DOHH2 (cell line): ENCODE data around the gene SPOCD1.

Source experiments
- H3F3A ChIP-seq: fragments of 200-600 bp; sonication (generic), shearing (Covaris generic); 2 replicates; pipeline ENCODE4 v1.6.0; 2016; ENCODE audit warnings: antibody characterized with exemption, mild to moderate bottlenecking; ENCODE audit not compliant: control insufficient read depth, insufficient read depth
- H3K27ac ChIP-seq: fragments of 200-600 bp; sonication (generic); 2 replicates; pipeline ENCODE4 v1.5.1; 2014; ENCODE audit warnings: low read depth, mild to moderate bottlenecking, low read length, moderate library complexity
- H3K27me3 ChIP-seq: fragments of 200-600 bp; sonication (generic); 2 replicates; pipeline ENCODE4 v1.6.1; 2014; ENCODE audit warnings: mild to moderate bottlenecking, low read length, mixed read lengths; ENCODE audit not compliant: control insufficient read depth
- H3K36me3 ChIP-seq: fragments of 200-600 bp; sonication (generic); 2 replicates; pipeline ENCODE4 v1.6.1; 2014; ENCODE audit warnings: mild to moderate bottlenecking, low read length, moderate library complexity, mixed read lengths; ENCODE audit not compliant: control insufficient read depth
- H3K4me1 ChIP-seq: fragments of 200-600 bp; sonication (generic); 2 replicates; pipeline ENCODE4 v1.6.1; 2014; ENCODE audit warnings: mild to moderate bottlenecking, low read length, mixed read lengths; ENCODE audit not compliant: control insufficient read depth
- H3K4me2 ChIP-seq: fragments of 200-600 bp; sonication (generic); 2 replicates; pipeline ENCODE4 v1.6.0; 2014; ENCODE audit warnings: mild to moderate bottlenecking, low read length, moderate library complexity
- H3K4me3 ChIP-seq: fragments of 200-600 bp; sonication (generic); 2 replicates; pipeline ENCODE4 v1.5.1; 2014; ENCODE audit warnings: mild to moderate bottlenecking, low read length, mixed read lengths
- H3K79me2 ChIP-seq: fragments of 200-600 bp; sonication (generic); 2 replicates; pipeline ENCODE4 v1.6.1; 2014; ENCODE audit warnings: mild to moderate bottlenecking, low read length, mixed read lengths; ENCODE audit not compliant: control insufficient read depth
- H3K9me2 ChIP-seq: fragments of 200-600 bp; sonication (generic); replicated peaks from 2 replicates; pipeline ENCODE4 v1.6.1; 2014; ENCODE audit warnings: mild to moderate bottlenecking, low read length, mixed read lengths; ENCODE audit not compliant: control insufficient read depth
- H3K9me3 ChIP-seq: fragments of 200-600 bp; sonication (generic); 2 replicates; pipeline ENCODE4 v1.6.1; 2014; ENCODE audit warnings: antibody characterized with exemption, low read length, mixed read lengths; ENCODE audit not compliant: control insufficient read depth, insufficient read depth
- H4K20me1 ChIP-seq: fragments of 200-600 bp; sonication (generic); 2 replicates; pipeline ENCODE4 v1.6.0; 2014; ENCODE audit warnings: low read depth, mild to moderate bottlenecking, antibody characterized with exemption, low read length, moderate library complexity; ENCODE audit not compliant: control insufficient read depth, insufficient read depth
- CTCF ChIP-seq: fragments of 200-600 bp; sonication (generic); IDR thresholded peaks from one replicate; pipeline ENCODE4 v1.5.1; 2014; ENCODE audit warnings: antibody characterized with exemption, mild to moderate bottlenecking, low read depth, low read length; ENCODE audit not compliant: poor library complexity, severe bottlenecking
- EZH2phosphoT487 ChIP-seq: fragments of 200-600 bp; sonication (generic); IDR thresholded peaks from 2 replicates; pipeline ENCODE4 v1.6.1; 2017; ENCODE audit warnings: borderline replicate concordance, mild to moderate bottlenecking, antibody characterized with exemption, low read length, moderate library complexity, mixed read lengths

The SPOCD1 gene

GRCh38 chr1:31848381-31848897, 32.6 kb upstream of the SPOCD1 start:
- TF ChIP-seq EZH2phosphoT487: no peak
- peak; percentile 9 for TF ChIP-seq CTCF
- no peaks in the 10 kb centered on the region for H3K36me3 ChIP-seq
- H3K4me1 ChIP-seq: peaks cover 41% of the 10 kb centered on the region
- H3F3A ChIP-seq: peaks cover 17% of the 10 kb centered on the region
- no peaks in the 10 kb centered on the region for H3K27me3 ChIP-seq
- peak overlapping the region; percentile 82 for H3K4me2 ChIP-seq
- no peaks in the 10 kb centered on the region for H3K79me2 ChIP-seq
- H4K20me1 ChIP-seq: no peaks in the 10 kb centered on the region
- H3K9me3 ChIP-seq: no peaks in the 10 kb centered on the region
- H3K9me2 ChIP-seq: no peaks in the 10 kb centered on the region
- H3K27ac ChIP-seq: peak overlapping the region; percentile 44
- peak overlapping the region; percentile 59 for H3K4me3 ChIP-seq

- H3K4me2 ChIP-seq: no peak overlapping the region
- H3K27me3 ChIP-seq: no peaks in the 10 kb centered on the region
- no peak for TF ChIP-seq CTCF
- TF ChIP-seq EZH2phosphoT487: no peak
- no peaks in the 10 kb centered on the region for H3K79me2 ChIP-seq
- H3K4me3 ChIP-seq: no peak overlapping the region
- no peaks in the 10 kb centered on the region for H3K9me2 ChIP-seq
- peaks cover 17% of the 10 kb centered on the region for H3F3A ChIP-seq
- H3K9me3 ChIP-seq: no peaks in the 10 kb centered on the region
- H3K4me1 ChIP-seq: peaks cover 47% of the 10 kb centered on the region
- no peaks in the 10 kb centered on the region for H3K36me3 ChIP-seq
- no peaks in the 10 kb centered on the region for H4K20me1 ChIP-seq
- H3K27ac ChIP-seq: no peak overlapping the region
Measured at GRCh38 chr1:31846484-31846883, 30.7 kb upstream of the SPOCD1 start.

- peaks cover 10% of the 10 kb centered on the region for H3F3A ChIP-seq
- H3K27ac ChIP-seq: no peak overlapping the region
- no peaks in the 10 kb centered on the region for H3K36me3 ChIP-seq
- no peak overlapping the region for H3K4me3 ChIP-seq
- no peak for TF ChIP-seq EZH2phosphoT487
- no peak for TF ChIP-seq CTCF
- no peaks in the 10 kb centered on the region for H3K27me3 ChIP-seq
- H3K9me2 ChIP-seq: no peaks in the 10 kb centered on the region
- no peaks in the 10 kb centered on the region for H3K9me3 ChIP-seq
- no peaks in the 10 kb centered on the region for H3K79me2 ChIP-seq
- no peak overlapping the region for H3K4me2 ChIP-seq
- peaks cover 41% of the 10 kb centered on the region for H3K4me1 ChIP-seq
- no peaks in the 10 kb centered on the region for H4K20me1 ChIP-seq
Measured at GRCh38 chr1:31843506-31843905, 27.7 kb upstream of the SPOCD1 start.
